HG02981 (cell line): ENCODE results near the gene NAA38.
A peak's percentile ranks its signal among the peaks of the same experiment; 100 is the strongest.
"Not testable (repeated sequence)": the region's sequence is repeated elsewhere in the genome, so short reads cannot be mapped to it uniquely, and the experiment has no call there.

Experiments
- ATAC-seq: cut with Tn5 transposase; IDR thresholded peaks from one replicate; pipeline ENCODE4 v1.9.1; 2021; ENCODE audit warnings: mild to moderate bottlenecking, moderate library complexity; ENCODE audit not compliant: unreplicated experiment

NAA38 gene

DNA sequence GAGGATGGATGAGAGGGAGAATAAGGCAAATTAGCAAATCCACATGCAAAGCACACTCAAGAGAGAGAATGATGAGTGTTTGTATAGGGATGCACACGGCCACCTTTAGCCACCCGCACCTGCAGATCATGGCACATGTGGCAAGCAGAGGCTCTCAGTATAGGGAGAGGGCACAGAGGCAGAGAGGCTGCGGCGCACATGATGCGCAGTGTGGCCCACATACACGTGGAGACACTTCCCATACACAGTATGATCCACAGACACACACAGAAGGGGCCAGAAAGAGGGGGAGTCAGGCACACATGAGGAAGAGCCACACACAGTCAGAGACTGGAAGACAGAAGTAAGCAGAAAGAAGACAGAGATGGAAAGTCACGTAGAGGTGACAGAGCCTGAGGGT lies 24.7 kb upstream of the NAA38 start:
- ATAC-seq: no peak

DNA sequence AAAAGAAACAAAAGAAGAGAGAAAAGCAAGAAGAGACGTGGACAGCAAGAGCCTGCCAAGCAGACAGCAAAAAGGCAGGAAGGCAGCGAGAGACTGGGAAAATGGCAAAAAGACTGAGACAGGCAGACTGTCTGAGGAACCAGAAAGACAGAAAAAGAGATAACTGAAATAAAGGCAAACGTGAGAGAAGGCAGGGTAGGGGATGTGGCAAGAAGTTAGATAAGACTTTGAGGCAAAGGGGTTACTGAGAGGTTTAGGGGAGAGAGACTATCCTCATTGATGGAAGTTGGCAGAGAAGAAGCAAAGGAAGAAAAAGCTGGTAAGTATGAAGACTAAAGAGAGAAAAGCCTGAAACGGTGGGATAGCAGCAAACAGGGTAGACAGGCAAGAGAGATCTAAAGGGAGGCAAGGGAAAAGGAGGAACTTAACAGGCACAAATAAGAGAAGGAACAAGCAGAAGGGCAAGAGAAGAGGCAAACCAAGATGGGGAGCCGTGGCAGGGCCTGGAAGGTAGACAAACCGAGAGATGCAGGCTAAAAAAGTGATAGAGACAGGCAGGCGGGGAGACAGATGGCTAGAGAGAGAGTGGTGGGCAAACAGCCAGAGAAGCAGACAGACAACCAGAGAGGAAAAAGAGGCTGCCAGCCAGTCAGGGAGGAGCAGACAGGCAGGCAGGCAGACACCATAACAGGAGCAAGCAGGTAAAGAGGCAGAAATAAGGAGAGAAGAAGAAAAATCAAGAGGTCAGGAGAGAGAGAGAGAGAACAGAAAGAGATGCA lies 24.1 kb upstream of the NAA38 start:
- ATAC-seq: no peak

DNA sequence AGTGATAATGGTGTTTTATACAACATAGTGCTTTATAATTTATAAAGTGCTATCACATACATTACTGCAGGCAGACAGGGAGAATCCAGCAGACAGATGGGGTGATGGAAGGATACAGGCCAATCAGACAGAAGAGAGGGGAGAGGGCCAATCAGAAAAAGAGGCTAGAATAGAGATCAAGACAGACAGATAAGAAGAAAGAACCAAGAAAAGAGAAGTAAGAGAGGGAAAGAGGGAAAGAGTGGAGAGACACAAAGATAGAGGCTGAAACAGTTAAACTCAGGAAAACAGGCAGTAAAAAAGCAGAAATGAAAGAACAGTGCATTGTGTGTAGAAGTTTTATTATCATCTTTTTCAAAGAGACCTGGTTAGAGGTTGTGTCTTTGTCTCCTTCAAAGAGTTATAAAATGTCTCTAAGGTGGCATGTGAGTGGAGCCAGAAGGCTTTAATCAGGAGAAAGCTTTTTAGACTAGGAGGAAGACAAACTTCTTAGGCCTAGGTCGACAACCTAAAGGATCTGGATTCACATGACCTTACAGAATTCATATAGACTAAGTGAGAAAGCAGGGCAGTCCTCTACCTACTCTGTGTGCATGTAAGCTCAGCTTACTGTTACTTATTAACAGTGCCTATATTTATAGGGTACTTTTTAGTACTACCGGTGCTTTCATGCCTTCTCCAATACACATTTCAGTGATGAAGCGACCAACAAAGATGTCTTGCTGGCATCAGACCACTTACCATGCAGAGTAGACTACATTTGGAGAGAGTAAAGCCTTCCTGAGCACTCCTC lies 22.9 kb upstream of the NAA38 start:
- no peak for ATAC-seq

DNA sequence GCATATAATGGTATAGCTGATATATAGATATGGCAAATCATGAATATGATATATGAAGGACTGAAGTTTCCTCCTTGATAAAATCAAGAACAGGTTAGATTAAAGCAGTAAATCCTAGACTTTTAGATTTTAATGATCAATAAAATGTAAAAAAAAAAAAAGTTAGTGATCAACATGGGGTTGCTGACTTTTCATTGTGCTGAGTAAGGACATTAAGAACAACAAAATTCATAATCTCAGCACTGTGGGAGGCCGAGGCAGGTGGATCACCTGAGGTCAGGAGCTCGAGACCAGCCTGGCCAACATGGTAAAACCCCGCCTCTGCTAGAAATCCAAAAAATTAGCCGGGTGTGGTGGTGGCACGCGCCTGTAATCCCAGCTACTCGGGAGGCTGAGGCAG lies 20.9 kb upstream of the NAA38 start:
- ATAC-seq: no peak

DNA sequence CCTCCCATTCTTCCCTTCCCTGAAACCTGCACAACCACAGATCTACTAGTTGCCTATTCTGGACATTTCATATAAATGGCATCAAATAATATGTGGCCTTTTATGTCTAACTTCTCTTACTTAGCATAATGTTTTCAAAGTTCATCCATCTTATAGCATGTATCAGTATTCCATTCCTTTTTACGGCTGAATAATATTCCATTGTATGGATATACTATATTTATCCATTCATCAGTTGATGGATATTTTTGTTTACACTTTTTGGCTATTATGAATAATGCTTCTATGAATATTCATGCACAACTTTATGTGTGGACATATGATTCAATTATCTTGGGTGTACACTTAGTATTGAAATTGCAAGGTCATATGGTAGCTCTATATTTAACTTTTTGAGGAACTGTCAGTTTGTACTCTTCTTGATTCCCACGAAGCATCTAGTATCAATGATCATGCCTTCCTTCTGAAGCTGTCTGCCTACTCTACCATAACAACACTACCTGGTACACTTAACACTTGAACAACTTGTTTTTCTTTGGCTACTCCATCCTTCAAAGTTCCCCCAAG lies 18.5 kb upstream of the NAA38 start:
- no peak for ATAC-seq

DNA sequence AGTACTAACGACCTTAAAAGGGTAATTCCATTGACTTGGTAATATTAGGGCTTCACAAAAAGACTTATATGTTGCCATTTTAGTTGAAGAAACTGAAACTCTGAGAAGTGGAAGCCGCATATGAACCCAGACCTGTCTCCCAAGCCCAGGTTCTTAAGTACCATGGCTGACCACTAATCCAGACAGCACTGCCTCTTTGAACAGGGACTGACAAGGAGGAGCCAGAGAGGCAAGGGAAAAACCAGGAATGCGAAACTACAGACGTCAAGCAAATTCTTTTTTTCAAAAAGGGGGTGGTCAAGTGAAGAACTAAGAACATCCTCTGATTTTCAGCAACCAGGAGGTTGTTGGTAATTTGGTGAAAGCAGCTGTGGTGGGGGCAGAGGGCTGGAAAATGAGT lies 15.7 kb upstream of the NAA38 start:
- no peak for ATAC-seq

DNA sequence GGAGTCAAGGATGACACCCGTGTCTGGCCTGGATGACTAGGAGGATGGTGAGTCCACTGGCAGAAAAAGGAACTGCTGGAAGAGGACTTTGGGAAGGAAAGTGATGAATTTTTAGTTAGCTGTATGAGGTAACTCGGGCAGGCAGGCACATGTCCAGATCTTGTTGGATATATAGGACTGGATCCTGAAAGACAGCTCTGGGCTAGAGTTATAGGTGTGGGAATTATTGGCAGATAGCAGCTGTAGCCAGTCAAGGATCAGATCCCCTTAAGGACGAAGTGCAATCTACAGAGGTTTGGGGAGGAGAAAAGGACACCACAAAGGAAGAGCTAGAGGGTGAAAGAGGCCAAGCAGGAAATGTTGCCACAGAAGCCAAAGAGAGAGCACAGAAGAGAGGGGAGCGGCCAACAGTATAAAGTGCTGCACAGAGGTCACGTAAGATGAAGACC lies 10.5 kb upstream of the NAA38 start:
- no peak for ATAC-seq

DNA sequence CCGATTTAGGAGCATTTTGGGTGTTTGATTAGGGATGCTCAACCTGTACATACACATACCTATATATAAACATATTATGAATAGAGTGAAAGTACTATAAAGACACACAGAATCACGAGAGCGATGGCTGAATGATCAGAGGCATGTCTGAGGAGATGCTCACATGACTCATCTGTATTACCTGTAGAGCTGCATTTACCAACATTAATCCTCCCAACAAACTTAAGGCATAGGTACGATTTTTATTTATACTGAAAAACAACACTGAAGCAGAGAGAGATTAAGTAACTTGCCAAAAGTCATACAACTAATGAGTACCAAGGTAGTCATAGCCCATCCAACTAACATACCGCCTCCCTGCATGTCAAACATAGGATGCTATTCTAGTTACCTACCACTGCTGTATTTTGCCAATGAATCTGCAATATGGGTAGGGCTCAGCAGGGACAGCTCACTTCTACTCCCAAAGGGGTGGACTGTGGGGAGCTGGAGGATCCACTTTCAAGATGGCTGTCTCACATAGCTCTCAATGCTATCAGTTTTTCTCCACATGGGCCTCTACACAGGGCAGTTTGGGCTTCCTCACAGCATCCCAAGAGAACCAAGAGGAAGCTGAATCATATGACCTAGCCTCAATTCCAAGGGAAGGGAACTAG lies 7.8 kb upstream of the NAA38 start:
- ATAC-seq: no peak

DNA sequence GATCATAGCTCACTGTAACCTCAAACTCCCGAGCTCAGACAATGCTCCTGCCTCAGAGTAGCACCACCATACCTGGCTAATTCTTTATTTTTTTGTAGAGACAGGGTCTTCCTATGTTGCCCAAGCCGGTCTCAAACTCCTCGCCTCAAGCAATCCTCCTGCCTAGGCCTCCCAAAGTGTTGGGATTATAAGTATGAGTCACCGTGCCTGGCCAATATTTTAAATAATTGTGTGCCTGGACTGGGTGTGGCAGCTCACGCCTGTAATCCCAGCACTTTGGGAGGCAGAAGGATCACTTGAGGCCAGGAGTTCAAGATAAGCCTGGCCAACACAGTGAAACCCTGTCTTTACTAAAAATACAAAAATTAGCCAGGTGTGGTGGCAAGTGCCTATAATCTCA lies 7.0 kb upstream of the NAA38 start:
- ATAC-seq: not testable (repeated sequence)

DNA sequence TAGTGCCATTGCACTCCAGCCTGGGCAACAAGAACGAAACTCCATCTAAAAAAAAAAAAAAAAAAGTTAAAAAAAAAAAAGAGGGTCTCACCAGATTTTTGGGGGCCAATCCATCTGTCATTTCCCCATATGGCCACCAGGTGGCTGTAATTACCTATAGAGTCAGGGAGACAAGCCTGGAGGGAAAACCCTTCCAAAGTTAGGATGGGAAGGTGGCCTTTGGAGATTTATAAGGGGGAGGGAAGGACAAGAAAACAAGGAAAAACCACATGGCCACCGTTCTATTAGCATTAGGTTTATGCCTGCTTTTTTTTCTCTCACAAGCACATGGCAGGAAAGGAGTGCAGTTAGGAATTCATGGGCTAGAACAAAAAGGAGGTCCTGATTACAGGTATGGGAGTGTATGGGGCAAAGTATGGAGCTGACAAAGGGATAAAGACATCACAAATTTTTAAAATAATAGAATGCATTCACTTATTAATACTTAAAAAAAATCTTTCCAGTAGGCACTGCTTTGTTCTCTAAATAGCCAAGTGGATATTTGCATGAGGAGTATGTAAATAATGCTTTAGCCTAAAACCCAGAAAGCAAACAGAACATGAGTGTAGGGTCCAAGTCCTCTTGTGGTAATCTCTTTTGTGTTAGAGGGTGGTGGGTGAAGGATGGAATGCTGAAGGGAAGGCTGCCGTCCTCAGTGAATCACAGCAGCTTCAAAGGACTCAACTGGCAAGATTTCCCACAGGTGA lies 5.5 kb upstream of the NAA38 start:
- no peak for ATAC-seq

DNA sequence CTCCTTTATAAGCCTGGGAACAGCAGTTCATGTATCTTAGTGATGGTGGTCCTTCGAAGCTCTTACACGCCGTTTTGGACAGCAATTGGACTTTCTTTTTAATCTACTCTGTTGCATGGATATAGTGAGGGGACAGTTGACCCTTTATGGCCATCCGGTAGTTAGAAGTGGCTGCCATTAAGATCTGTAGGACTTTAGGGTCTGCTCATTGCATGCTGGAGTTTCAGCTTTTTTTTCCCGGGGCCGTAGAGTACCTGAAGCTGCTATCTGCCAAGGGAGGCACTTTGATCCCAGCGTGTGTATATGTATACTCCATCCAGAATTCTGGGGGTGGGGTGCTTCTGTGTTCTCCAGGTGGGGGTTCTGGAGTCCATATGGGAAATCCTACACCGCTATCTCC lies 1.7 kb upstream of the NAA38 start:
- no peak for ATAC-seq

DNA sequence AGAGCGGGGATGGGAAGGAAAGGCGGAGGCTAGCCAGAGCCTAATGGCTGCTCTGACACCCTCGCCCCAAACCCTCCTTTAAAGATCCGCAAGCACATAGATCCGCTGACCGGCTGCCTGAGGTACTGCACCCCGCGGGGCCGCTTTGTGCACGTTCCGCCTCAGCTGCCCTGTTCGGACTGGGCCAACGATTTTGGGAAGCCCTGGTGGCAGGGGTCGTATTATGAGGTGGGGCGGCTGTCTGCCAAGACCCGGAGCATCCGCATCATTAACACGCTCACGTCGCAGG lies 1.1 kb upstream of the NAA38 start:
- no peak for ATAC-seq

DNA sequence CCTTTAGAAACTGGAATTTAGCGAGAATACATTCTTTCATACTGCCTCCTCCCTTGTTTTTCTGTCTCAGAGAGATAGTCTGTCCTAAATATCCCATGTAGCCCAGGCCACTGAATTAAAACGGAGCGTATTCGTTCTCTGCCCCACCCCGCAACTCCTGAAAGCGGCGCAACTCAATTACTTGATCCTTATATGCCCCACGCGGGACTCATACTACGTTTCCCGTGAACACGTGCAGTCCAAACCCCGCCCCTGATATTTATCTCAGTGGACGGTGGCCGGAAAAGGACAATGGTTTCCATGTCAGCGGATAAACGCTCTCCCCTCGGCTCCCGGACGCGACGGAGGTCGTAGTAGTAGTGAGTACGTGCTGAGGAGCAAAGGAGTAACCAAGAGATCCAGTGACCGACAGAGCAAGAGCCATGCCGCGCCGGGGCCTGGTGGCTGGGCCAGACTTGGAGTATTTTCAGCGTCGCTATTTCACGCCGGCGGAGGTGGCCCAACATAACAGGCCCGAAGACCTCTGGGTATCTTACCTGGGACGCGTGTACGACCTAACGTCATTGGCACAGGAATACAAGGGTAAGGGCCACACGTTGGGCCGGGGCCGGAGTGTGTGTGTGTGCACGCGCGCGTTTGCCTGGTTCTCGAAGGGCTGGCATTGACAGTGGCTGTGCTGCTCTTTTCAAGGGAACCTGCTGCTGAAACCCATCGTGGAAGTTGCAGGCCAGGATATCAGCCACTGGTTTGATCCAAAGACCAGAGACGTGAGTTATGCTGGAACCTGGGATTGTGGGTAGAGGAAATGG lies 558 bp upstream of the NAA38 start, which contains the start of gene CYB5D1:
Gene CYB5D1 (plus strand): TSS at position 291 of the 809 bp plus-strand sequence. CDS start 132 bp downstream, at position 423.
- ATAC-seq: peak; percentile 28

DNA sequence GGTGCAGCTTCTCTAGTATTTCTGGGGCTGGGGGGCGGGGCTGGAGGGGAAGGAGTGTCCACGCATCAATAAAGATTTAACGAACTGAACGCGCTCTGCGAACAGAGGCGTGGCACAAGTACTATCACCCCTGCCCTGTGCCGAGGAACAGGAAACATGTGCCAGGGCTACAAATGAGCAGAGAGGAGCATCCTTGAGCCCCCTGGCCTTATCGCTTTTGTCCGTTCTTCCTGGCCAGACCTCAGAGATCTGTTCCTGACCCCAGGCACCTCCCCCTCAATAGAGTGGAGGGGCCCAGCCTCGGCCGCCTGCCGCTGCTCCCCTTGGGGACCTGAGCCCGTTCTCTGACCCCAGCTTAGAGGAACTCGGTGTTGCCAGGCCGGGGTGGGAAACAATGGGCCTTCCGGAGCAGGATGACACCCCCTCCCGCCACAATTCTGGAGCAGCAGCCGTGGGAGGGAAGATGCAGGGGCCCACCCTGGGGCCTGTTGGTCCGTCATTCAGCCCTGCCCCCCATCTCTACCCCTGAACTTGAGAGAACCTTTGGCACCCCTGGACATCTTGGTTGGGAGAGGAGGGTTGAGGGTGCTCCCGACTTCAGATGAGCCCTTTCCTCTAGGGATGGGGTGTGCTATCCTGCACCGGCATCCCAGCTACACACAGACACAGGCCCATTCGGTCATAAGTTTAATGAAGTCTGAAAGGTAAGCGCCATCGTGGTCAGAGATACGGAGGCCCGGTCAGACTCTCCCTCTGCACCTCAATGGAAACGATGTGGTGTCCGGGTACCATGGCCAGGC lies 1.1 kb downstream of the NAA38 start:
- ATAC-seq: no peak

DNA sequence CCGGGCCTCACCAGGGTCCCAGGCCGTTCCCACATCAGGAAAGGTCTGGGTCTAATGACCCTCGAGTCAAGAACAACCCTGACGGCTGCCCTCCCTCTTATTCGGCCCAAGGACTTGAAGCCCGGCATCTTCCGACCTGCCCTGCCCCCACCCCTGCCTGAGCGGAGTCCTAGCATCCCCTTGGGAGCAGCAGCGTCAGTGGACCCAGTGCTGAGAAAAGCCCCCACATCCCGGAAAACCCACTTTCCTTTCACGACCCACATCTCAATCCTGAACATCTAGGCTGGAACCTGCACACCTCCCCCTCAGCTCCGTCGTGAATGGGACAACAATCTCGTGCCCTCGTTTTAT lies 1.7 kb downstream of the NAA38 start:
- ATAC-seq: no peak

DNA sequence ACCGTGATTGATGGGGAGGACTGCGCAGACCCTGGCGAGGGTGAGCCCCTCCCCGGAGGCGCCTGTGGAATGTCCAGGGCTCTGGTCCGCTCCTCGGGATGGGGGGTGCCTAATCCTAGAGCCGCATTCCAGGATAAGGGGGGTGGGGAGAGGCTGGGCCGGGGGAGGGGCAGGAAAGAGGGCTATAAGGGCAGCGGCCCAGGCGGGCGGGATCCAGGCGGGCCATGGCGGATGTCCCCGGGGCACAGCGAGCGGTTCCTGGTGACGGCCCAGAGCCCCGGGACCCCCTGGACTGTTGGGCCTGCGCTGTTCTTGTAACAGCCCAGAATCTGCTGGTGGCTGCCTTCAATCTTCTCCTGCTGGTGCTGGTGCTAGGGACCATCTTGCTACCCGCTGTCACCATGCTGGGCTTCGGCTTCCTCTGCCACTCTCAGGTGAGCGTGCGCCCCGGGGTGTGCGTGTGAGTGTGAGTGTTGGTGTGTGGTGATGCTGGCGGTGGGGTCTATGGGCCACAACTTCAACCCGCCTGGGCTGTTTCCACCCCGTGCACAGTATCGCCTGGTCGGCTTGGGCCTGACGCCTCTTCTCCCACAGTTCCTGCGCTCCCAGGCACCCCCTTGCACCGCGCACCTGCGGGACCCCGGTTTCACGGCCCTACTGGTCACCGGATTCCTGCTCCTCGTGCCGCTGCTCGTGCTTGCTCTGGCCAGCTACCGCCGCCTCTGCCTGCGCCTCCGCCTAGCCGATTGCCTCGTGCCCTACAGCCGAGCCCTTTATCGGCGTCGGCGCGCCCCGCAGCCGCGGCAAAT lies 2.3 kb downstream of the NAA38 start, which contains the start of gene TMEM88:
Gene TMEM88 (plus strand): TSS at position 216 of the 809 bp plus-strand sequence. CDS start 9 bp downstream, at position 225.
- ATAC-seq: no peak

DNA sequence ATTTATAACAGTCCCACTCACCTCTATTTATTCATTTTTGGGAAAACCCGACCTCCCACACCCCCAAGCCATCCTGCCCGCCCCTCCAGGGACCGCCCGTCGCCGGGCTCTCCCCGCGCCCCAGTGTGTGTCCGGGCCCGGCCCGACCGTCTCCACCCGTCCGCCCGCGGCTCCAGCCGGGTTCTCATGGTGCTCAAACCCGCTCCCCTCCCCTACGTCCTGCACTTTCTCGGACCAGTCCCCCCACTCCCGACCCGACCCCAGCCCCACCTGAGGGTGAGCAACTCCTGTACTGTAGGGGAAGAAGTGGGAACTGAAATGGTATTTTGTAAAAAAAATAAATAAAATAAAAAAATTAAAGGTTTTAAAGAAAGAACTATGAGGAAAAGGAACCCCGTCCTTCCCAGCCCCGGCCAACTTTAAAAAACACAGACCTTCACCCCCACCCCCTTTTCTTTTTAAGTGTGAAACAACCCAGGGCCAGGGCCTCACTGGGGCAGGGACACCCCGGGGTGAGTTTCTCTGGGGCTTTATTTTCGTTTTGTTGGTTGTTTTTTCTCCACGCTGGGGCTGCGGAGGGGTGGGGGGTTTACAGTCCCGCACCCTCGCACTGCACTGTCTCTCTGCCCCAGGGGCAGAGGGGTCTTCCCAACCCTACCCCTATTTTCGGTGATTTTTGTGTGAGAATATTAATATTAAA lies 3.1 kb downstream of the NAA38 start:
- ATAC-seq: no peak

DNA sequence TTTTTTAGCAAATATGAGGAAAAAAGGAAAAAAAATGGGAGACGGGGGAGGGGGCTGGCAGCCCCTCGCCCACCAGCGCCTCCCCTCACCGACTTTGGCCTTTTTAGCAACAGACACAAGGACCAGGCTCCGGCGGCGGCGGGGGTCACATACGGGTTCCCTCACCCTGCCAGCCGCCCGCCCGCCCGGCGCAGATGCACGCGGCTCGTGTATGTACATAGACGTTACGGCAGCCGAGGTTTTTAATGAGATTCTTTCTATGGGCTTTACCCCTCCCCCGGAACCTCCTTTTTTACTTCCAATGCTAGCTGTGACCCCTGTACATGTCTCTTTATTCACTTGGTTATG lies 3.7 kb downstream of the NAA38 start:
- ATAC-seq: no peak
